GM21381 (cell line): ENCODE data around the gene STAC3.

Experiments
- ATAC-seq: cut with Tn5 transposase; IDR thresholded peaks from one replicate; pipeline ENCODE4 v1.9.1; 2021; ENCODE audit warnings: mild to moderate bottlenecking, moderate library complexity; ENCODE audit not compliant: unreplicated experiment

STAC3 gene

GRCh38 chr12:57236925-57237595, 13.9 kb downstream of the STAC3 start:
- no peak for ATAC-seq

GRCh38 chr12:57236201-57236924, 14.6 kb downstream of the STAC3 start:
- no peak for ATAC-seq

- ATAC-seq = no peak
Measured at GRCh38 chr12:57235728-57236131, 15.3 kb downstream of the STAC3 start.

GRCh38 chr12:57235017-57235727, 15.8 kb downstream of the STAC3 start:
- ATAC-seq = no peak

- ATAC-seq = no peak
Measured at GRCh38 chr12:57234571-57235016, 16.4 kb downstream of the STAC3 start.

- no peak for ATAC-seq
Measured at GRCh38 chr12:57234233-57234570, 16.8 kb downstream of the STAC3 start.

GRCh38 chr12:57233357-57234232, 17.4 kb downstream of the STAC3 start:
- ATAC-seq = no peak

GRCh38 chr12:57232156-57232756, 18.7 kb downstream of the STAC3 start:
- no peak for ATAC-seq

GRCh38 chr12:57231276-57232021, 19.5 kb downstream of the STAC3 start:
- no peak for ATAC-seq

- ATAC-seq = no peak
Measured at GRCh38 chr12:57230381-57231155, 20.4 kb downstream of the STAC3 start.

- peak; percentile 54 for ATAC-seq
Measured at GRCh38 chr12:57229634-57230380, 21.2 kb downstream of the STAC3 start, which contains the start of gene SHMT2. SHMT2 (plus strand) TSS chr12:57229711; CDS start chr12:57229779, 68 bp downstream.

- no peak for ATAC-seq
Measured at GRCh38 chr12:57229046-57229633, 21.8 kb downstream of the STAC3 start.

- ATAC-seq = no peak
Measured at GRCh38 chr12:57227315-57228115, 23.5 kb downstream of the STAC3 start.

- ATAC-seq = no peak
Measured at GRCh38 chr12:57226588-57227314, 24.2 kb downstream of the STAC3 start.

GRCh38 chr12:57225680-57226210, 25.2 kb downstream of the STAC3 start:
- no peak for ATAC-seq
